ENCODE data around the gene EPHB6. TPM values are rescaled to one million over a fixed set of nuclear protein-coding genes. Genes with fewer than 3 reads are reported as not detected.

EPHB6 gene
- polyA plus RNA-seq, 1 donor, result 6.8 TPM

DNA sequence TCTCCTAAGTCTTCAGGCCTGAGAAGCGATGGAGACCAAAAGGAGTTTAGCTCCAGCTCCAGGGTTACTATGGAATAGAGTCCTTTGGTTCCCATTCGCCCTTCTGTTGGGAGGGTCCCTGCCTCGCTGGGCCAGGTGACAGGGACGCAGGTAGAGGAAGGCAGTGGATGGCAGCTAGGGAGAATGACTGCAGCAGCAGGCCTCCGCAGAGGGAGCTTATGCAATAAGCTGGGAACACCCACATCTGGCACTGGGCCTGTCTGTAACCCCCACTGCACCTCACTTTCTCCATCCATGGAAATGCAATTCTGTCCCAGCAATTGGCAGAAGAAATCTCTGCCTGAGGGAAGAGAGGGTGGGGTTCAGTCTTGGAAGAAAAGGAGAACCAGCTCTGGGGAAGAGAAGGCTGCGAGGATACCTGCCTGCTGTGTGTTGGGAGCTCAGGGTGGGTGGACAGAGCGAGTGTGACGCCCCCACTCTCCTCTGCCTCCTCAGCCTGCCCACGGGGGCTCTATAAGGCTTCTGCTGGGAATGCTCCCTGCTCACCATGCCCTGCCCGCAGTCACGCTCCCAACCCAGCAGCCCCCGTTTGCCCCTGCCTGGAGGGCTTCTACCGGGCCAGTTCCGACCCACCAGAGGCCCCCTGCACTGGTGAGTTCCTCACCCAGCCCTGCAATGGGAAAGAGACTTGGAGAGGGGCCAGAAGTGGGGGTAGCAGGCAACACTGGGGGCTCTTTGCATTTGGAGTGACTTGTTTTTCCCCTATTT lies 10.3 kb downstream of the EPHB6 start:
- no peaks in the 10 kb centered on the region for H3K36me3 ChIP-seq (ENCODE audit: control insufficient read depth, insufficient read depth, low read length)
- H3K4me1 ChIP-seq (ENCODE audit: control insufficient read depth, insufficient read depth, low read length), result no peaks in the 10 kb centered on the region
- DNase-seq, result no peak
- WGBS (ENCODE audit: insufficient coverage, low lambda C conversion rate), result no CpG with 5 or more reads among the region's 14 CpGs
- H3K9me3 ChIP-seq (ENCODE audit: control insufficient read depth, low read depth, low read length), result peaks cover 2% of the 10 kb centered on the region
- H3K4me3 ChIP-seq (ENCODE audit: low read length), result no peak overlapping the region
- H3K27ac ChIP-seq (ENCODE audit: low read length), result no peak overlapping the region
- H3K27me3 ChIP-seq (ENCODE audit: control insufficient read depth, insufficient read depth, low read length), result no peaks in the 10 kb centered on the region

DNA sequence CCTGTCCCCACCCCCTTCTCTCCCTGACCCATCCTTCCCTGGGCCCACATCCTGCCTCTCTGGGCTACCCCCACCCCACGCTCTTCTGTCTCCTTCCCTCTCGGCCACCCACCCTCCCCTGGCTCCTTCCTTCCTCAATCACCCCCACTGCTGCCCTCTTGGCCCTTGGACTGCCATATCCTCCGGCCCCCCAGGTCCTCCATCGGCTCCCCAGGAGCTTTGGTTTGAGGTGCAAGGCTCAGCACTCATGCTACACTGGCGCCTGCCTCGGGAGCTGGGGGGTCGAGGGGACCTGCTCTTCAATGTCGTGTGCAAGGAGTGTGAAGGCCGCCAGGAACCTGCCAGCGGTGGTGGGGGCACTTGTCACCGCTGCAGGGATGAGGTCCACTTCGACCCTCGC lies 10.9 kb downstream of the EPHB6 start:
- no peaks in the 10 kb centered on the region for H3K4me1 ChIP-seq (ENCODE audit: control insufficient read depth, insufficient read depth, low read length)
- DNase-seq, result no peak
- H3K27me3 ChIP-seq (ENCODE audit: control insufficient read depth, insufficient read depth, low read length), result no peaks in the 10 kb centered on the region
- no peak overlapping the region for H3K27ac ChIP-seq (ENCODE audit: low read length)
- WGBS (ENCODE audit: insufficient coverage, low lambda C conversion rate), result no CpG with 5 or more reads among the region's 13 CpGs
- peaks cover 2% of the 10 kb centered on the region for H3K9me3 ChIP-seq (ENCODE audit: control insufficient read depth, low read depth, low read length)
- H3K36me3 ChIP-seq (ENCODE audit: control insufficient read depth, insufficient read depth, low read length), result no peaks in the 10 kb centered on the region
- H3K4me3 ChIP-seq (ENCODE audit: low read length), result no peak overlapping the region

DNA sequence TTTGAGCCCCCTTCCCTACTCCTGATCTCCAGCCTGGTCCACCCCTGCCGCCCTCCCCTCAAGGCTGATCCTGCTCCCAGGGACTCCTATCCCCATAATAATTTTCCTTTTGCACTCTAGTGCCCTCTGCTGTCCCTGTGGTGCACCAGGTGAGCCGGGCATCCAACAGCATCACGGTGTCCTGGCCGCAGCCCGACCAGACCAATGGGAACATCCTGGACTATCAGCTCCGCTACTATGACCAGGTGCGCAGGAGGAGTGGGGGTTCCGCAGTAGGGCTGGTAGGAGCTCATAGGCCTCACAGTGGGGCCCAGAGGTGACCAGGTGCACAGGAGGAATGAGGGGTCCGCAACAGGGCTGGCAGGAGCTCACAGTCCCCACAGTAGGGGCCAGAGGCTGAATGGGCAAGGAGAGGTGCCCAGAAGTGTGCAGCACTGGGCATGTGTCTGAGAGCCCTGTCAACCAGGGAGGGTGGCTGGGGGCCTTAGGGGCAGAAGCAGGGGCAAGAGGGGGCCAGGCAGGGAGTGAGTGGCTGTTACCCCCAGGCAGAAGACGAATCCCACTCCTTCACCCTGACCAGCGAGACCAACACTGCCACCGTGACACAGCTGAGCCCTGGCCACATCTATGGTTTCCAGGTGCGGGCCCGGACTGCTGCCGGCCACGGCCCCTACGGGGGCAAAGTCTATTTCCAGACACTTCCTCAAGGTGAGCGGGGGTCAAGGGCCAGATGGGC lies 11.7 kb downstream of the EPHB6 start:
- Histone ChIP-seq H3K36me3 (ENCODE audit: control insufficient read depth, insufficient read depth, low read length) (no peaks in the 10 kb centered on the region), H3K4me3 (ENCODE audit: low read length) (no peak overlapping the region), H3K9me3 (ENCODE audit: control insufficient read depth, low read depth, low read length) (peaks cover 2% of the 10 kb centered on the region), H3K27ac (ENCODE audit: low read length) (no peak overlapping the region), H3K4me1 (ENCODE audit: control insufficient read depth, insufficient read depth, low read length) (no peaks in the 10 kb centered on the region), H3K27me3 (ENCODE audit: control insufficient read depth, insufficient read depth, low read length) (no peaks in the 10 kb centered on the region)
- peak in 1 of 2 donors; percentile 40 for DNase-seq
- no CpG with 5 or more reads among the region's 18 CpGs for WGBS (ENCODE audit: insufficient coverage, low lambda C conversion rate)

DNA sequence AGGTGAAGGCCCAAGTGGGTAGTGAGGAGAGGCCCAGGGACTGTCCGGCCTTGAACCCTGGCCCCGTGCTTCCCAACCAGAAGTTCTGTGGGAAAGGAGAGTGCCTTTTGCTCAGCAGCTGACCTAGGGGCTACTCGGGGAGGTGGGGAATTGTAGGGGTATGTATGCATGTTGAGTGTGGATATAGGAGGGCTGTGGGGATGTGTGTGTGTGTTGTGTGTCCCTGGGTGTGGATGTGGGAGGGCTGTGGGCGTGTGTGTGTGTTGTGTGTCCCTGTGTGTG lies 12.2 kb downstream of the EPHB6 start:
- no peak overlapping the region for H3K27ac ChIP-seq (ENCODE audit: low read length)

DNA sequence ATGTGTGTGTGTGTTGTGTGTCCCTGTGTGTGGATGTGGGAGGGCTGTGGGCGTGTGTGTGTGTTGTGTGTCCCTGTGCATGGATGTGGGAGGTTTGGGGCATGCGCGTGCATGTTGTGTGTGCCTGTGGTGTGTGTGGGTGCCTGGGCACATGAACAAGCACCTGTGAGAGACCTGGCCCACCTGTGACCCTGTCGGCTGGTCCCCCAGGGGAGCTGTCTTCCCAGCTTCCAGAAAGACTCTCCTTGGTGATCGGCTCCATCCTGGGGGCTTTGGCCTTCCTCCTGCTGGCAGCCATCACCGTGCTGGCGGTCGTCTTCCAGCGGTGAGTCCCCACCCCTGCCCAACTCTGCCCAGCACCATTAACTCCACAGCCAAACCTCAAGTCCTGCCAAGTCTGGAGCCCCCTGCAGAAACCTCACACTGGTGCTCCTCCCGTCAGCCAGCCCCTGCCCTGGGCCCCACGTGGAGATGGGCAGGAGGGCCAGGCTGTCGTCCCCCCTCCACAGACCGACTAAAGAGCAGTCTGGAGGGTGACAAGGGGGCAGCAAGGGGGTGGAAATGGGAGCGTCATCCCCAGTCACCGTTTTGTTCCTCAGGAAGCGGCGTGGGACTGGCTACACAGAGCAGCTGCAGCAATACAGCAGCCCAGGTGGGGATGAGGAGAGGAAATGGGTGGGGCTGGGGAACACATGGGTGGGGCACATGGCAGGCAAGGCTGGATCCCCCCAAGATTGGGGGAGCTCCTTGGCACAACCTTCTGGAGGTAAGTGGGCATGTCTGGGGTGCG lies 12.7 kb downstream of the EPHB6 start:
- H3K36me3 ChIP-seq (ENCODE audit: control insufficient read depth, insufficient read depth, low read length), result no peaks in the 10 kb centered on the region
- H3K4me1 ChIP-seq (ENCODE audit: control insufficient read depth, insufficient read depth, low read length), result no peaks in the 10 kb centered on the region
- no peaks in the 10 kb centered on the region for H3K27me3 ChIP-seq (ENCODE audit: control insufficient read depth, insufficient read depth, low read length)
- peaks cover 2% of the 10 kb centered on the region for H3K9me3 ChIP-seq (ENCODE audit: control insufficient read depth, low read depth, low read length)
- no peak overlapping the region for H3K4me3 ChIP-seq (ENCODE audit: low read length)
- DNase-seq, result no peak
- no peak overlapping the region for H3K27ac ChIP-seq (ENCODE audit: low read length)
- WGBS (ENCODE audit: insufficient coverage, low lambda C conversion rate), result no CpG with 5 or more reads among the region's 18 CpGs

More for the DNA sequence above, 12.2 kb downstream of the EPHB6 start:
- Histone ChIP-seq H3K4me3 (ENCODE audit: low read length) (no peak overlapping the region), H3K4me1 (ENCODE audit: control insufficient read depth, insufficient read depth, low read length) (no peaks in the 10 kb centered on the region), H3K36me3 (ENCODE audit: control insufficient read depth, insufficient read depth, low read length) (no peaks in the 10 kb centered on the region), H3K9me3 (ENCODE audit: control insufficient read depth, low read depth, low read length) (peaks cover 2% of the 10 kb centered on the region), H3K27me3 (ENCODE audit: control insufficient read depth, insufficient read depth, low read length) (no peaks in the 10 kb centered on the region)
- no CpG with 5 or more reads among the region's 4 CpGs for WGBS (ENCODE audit: insufficient coverage, low lambda C conversion rate)
- no peak for DNase-seq

DNA sequence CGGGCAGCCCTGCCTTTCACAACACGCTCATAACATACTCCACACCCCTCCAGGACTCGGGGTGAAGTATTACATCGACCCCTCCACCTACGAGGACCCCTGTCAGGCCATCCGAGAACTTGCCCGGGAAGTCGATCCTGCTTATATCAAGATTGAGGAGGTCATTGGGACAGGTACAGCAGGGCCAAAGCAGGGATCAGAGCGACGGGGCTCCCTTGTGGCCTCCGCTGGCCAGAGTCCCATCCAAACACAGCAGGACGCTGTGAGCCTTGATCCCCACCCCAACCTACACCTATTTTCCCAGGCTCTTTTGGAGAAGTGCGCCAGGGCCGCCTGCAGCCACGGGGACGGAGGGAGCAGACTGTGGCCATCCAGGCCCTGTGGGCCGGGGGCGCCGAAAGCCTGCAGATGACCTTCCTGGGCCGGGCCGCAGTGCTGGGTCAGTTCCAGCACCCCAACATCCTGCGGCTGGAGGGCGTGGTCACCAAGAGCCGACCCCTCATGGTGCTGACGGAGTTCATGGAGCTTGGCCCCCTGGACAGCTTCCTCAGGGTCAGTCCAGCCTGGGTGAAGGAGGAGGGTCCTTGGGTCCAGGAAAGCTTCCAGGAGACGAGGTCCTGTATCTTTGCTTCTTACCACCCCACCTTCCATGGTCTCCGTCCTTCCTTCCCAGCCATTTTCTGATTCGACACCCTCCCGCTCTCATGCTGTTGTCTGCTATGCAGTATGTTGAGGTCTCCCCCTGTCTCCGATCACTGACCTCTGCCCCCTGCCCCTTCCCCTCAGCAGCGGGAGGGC lies 13.5 kb downstream of the EPHB6 start:
- no peak for DNase-seq
- WGBS (ENCODE audit: insufficient coverage, low lambda C conversion rate), result no CpG with 5 or more reads among the region's 31 CpGs
- H3K27ac ChIP-seq (ENCODE audit: low read length), result no peak overlapping the region

DNA sequence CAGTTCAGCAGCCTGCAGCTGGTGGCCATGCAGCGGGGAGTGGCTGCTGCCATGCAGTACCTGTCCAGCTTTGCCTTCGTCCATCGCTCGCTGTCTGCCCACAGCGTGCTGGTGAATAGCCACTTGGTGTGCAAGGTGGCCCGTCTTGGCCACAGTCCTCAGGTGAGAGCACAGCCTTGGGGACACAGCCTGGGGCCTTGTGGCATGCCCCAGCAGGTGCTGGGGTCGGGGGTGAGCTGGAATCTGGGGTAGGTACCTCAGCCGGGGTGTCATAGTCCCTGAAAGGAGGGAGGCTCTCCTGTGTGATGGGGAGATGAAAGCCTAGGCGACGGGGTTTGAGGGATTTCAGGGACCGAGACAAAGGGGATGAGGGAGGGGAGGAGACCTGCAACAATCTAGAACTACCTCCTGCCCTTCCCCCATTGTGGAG lies 14.1 kb downstream of the EPHB6 start:
- Histone ChIP-seq H3K4me3 (ENCODE audit: low read length) (no peak overlapping the region), H3K27ac (ENCODE audit: low read length) (no peak overlapping the region), H3K36me3 (ENCODE audit: control insufficient read depth, insufficient read depth, low read length) (no peaks in the 10 kb centered on the region), H3K9me3 (ENCODE audit: control insufficient read depth, low read depth, low read length) (peaks cover 2% of the 10 kb centered on the region), H3K4me1 (ENCODE audit: control insufficient read depth, insufficient read depth, low read length) (no peaks in the 10 kb centered on the region), H3K27me3 (ENCODE audit: control insufficient read depth, insufficient read depth, low read length) (no peaks in the 10 kb centered on the region)
- DNase-seq, result no peak
- WGBS (ENCODE audit: insufficient coverage, low lambda C conversion rate), result no CpG with 5 or more reads among the region's 11 CpGs

More for the DNA sequence above, 13.5 kb downstream of the EPHB6 start:
- H3K4me1 ChIP-seq (ENCODE audit: control insufficient read depth, insufficient read depth, low read length), result no peaks in the 10 kb centered on the region
- H3K27me3 ChIP-seq (ENCODE audit: control insufficient read depth, insufficient read depth, low read length), result no peaks in the 10 kb centered on the region
- H3K36me3 ChIP-seq (ENCODE audit: control insufficient read depth, insufficient read depth, low read length), result no peaks in the 10 kb centered on the region
- peaks cover 2% of the 10 kb centered on the region for H3K9me3 ChIP-seq (ENCODE audit: control insufficient read depth, low read depth, low read length)
- H3K4me3 ChIP-seq (ENCODE audit: low read length), result no peak overlapping the region

DNA sequence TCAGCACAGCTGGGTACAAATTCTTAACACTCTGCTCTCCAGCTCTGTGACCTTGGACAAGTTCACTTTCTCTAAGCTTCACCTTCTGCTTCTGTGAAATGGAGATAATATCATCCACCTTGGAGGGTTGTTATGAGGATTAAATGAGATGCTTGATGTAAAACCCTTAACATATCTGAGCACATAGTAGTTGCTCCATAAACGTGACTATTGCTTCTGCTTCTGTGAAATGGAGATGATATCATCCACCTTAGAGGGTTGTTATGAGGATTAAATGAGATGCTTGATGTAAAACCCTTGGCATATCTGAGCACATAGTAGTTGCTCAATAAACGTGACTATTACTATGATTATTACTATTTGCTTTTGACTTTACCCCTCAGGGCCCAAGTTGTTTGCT lies 14.6 kb downstream of the EPHB6 start:
- no CpG with 5 or more reads among the region's 2 CpGs for WGBS (ENCODE audit: insufficient coverage, low lambda C conversion rate)
- no peak overlapping the region for H3K4me3 ChIP-seq (ENCODE audit: low read length)

DNA sequence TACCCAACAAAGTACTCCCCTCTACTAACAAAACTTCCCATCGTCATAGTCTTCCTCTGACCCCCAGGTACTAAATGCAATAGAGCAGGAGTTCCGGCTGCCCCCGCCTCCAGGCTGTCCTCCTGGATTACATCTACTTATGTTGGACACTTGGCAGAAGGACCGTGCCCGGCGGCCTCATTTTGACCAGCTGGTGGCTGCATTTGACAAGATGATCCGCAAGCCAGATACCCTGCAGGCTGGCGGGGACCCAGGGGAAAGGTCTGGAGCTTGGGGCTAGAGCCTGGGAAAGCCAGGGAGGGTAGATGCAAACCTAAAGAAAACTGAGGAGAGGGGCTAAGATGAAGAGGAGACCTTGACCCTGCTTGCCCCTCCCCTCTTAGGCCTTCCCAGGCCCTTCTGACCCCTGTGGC lies 15.3 kb downstream of the EPHB6 start:
- H3K36me3 ChIP-seq (ENCODE audit: control insufficient read depth, insufficient read depth, low read length), result no peaks in the 10 kb centered on the region
- WGBS (ENCODE audit: insufficient coverage, low lambda C conversion rate), result no CpG with 5 or more reads among the region's 8 CpGs
- peaks cover 2% of the 10 kb centered on the region for H3K9me3 ChIP-seq (ENCODE audit: control insufficient read depth, low read depth, low read length)
- no peaks in the 10 kb centered on the region for H3K4me1 ChIP-seq (ENCODE audit: control insufficient read depth, insufficient read depth, low read length)
- no peaks in the 10 kb centered on the region for H3K27me3 ChIP-seq (ENCODE audit: control insufficient read depth, insufficient read depth, low read length)
- no peak for DNase-seq
- H3K4me3 ChIP-seq (ENCODE audit: low read length), result no peak overlapping the region
- H3K27ac ChIP-seq (ENCODE audit: low read length), result no peak overlapping the region

More for the DNA sequence above, 14.6 kb downstream of the EPHB6 start:
- Histone ChIP-seq H3K27ac (ENCODE audit: low read length) (no peak overlapping the region), H3K27me3 (ENCODE audit: control insufficient read depth, insufficient read depth, low read length) (no peaks in the 10 kb centered on the region), H3K4me1 (ENCODE audit: control insufficient read depth, insufficient read depth, low read length) (no peaks in the 10 kb centered on the region), H3K36me3 (ENCODE audit: control insufficient read depth, insufficient read depth, low read length) (no peaks in the 10 kb centered on the region), H3K9me3 (ENCODE audit: control insufficient read depth, low read depth, low read length) (peaks cover 2% of the 10 kb centered on the region)
- DNase-seq, result no peak

All from large intestine (tissue), 3 donors.